GM21390 (cell line): Measurements from ENCODE around the gene XRCC3.

Experiments used
- ATAC-seq: cut with Tn5 transposase; IDR thresholded peaks from one replicate; pipeline ENCODE4 v1.9.1; 2021; ENCODE audit not compliant: unreplicated experiment

XRCC3 gene

GRCh38 chr14:103696070-103696402 is 19.2 kb downstream of the XRCC3 start:
- ATAC-seq: no peak

GRCh38 chr14:103695296-103696069 is 19.8 kb downstream of the XRCC3 start:
- no peak for ATAC-seq

DNA sequence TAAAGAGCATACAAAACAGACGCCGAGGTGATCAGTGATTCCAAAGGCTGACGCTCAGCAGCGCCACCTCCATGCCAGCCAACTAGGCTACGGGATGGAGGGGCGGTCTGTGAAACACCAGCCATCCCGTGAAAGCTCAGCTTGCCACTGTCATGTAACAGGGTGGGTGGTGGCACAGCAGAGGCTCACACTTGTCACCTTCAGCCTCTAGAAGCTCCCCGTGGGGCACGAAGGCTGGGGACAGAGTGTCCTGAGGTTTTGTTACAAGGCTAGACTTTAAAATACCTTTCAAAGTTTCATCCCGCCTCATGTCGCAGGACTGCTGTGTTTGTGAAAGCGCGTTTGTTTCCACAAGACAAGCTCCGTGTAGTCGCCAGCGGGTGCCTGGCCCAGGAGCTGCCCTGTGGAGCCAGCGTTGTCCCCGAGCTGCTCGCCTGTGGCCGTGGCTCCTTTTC is 20.7 kb downstream of the XRCC3 start:
- no peak for ATAC-seq

DNA sequence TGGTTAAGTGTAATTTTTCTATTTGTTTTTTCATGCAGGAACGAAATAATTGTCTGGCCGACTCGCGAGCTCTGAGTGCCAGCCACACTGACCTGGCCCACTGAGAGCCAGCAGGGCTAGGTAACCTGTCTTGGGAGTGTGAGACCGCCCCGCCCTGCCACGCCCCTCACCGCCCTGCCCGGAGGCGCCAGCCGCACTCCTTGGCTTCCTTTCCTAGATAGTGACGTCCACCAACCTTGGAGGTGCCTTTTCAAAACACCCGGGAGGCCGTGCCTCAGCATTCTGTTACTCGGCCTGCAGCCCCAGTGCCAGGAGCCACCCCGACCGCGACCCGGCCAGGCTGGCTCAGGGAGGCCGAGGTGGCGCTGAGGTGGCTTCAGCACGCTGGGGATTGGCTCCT is 21.7 kb downstream of the XRCC3 start:
- no peak for ATAC-seq

GRCh38 chr14:103692871-103693270 is 22.4 kb downstream of the XRCC3 start:
- no peak for ATAC-seq

GRCh38 chr14:103692159-103692558 is 23.1 kb downstream of the XRCC3 start:
- peak; percentile 18 for ATAC-seq

GRCh38 chr14:103691655-103692054 is 23.6 kb downstream of the XRCC3 start:
- peak; percentile 65 for ATAC-seq

DNA sequence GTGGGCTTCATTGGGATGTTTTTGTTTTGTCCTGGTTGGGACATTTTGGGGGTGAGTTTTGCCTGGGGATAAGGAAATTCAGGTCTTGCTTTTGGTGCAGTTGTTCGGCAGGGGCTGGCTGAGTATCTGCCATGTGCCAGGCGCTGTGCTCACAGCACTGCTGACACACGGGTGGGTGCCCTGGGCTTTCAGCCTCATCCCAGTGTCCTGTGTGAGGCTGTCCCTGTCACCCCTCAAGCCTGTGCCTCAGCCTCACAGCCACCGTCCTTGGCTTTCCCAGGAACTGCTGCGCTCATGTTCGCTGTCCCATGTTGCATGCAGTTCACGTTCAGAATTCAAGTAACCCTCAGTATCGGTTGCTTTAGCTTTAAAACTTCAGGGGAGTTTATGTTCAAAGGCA is 24.9 kb downstream of the XRCC3 start:
- no peak for ATAC-seq

GRCh38 chr14:103688906-103689902 is 26.0 kb downstream of the XRCC3 start:
- ATAC-seq: peak; percentile 58

DNA sequence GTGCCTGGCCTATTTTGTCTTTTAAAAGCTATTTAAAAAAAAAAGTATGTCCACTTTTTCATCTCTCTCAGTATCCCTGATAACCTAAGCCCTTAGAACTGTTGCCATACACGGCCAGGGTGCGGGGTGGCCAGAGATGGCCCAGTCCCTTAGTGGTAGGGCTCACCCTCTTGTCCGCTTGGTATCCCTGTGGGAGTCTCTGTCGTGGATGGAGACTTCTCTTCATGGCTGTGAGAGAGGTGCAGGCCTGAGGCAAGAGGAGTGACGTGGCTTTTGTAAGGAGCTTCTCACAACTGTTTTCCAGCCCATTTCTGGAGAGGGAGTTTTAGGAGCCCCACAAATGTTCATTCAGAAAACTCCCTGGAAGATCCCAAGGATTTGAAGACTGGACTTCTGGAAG is 26.8 kb downstream of the XRCC3 start:
- no peak for ATAC-seq

DNA sequence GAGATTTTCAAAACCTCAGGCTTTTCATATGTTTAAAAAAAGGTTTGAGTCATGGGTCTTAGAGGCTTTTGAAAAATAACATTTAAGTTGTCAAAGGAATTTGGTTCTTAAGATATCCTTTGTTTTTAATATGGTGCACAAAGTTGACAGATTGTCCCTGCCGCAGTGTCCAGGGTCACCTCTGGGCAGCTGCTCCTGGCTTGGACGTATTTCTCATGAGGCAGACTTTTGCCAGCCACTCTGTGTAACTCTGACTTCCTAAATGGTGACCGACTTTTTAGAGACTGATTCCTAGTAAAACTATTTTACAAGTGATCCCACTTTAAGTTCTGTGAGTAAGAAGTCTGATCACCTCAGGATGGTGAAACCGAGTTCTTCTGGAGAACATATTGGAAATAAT is 27.5 kb downstream of the XRCC3 start:
- no peak for ATAC-seq

- ATAC-seq: no peak
These were observed 28.3 kb downstream of the XRCC3 start for GRCh38 chr14:103686831-103687485.

- ATAC-seq: no peak
These were observed 29.7 kb downstream of the XRCC3 start for GRCh38 chr14:103685276-103686211.

DNA sequence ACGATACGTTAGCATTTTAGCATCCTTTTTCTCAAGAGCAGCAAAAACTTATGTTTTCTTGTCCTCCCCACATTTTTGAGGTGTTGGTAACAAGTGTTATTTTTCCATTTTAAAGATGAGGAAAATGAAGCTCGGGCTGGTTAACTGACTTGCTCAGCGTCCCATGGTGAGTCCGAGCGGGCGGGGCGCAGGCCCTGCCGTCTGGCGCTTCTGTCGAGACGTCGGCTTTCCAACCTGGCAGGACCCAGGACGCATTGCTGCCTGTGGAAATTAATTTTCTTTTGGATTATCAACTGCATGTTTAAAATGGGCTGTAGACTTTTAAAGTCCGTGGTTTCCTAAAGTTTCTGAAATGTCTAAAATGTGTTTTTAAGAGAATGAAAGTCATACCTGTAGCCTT is 30.4 kb downstream of the XRCC3 start:
- ATAC-seq: no peak

DNA sequence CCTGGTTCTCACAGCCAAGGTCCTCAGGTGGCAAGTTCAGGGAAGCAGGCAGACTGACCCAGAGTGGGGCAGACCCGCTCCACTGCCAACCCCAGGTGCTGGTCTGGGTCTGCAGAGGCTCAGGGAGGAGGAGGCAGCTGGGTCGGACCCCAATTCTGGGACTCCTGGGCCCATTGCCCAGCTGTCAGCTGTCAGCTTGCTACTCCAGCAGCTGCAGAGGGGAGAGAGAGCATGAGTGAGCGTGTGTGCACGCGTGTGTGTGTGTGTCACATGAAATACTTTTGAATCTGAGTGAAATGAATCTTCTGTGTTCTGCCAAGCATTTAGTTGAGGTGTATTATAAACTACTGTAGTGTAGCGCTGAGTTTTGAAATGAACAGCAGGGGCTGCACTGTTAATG is 30.8 kb downstream of the XRCC3 start:
- no peak for ATAC-seq

GRCh38 chr14:103683139-103683538 is 32.1 kb downstream of the XRCC3 start:
- ATAC-seq: no peak

DNA sequence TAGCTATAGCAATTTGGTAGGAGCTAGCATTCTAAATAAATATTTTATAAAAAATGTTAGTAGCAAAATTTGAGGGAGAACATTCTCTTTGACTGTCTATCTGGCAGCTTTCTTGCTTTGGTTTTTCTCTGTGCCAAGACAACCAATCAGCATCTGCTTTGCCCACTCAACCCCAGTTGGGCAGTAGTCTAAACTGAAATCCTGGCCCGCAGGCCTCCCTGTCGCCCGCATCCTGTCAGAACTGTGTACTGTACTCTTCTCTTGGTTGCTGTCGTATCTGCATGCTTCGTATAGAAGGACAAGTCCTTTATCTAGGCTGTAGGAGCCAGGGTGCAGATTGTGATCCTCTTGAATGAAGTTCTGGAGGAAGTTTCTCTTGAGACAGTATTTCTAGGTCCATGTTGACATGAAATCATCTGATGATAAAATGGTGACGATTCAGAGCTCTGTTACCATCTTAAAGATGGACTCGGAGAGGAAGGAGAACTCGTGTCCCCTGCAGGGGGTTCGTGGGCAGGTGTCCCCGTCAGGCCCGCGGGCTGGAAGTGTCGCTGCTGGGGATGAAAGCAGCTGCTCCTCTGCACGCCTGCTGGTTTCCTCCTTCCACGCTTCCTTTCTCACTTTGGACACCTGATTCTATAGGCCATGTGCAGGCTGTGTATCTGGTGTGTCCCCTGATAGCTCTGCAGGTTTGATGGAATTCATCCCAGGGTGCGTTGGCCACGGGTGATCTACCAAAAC is 34.6 kb downstream of the XRCC3 start:
- ATAC-seq: no peak

DNA sequence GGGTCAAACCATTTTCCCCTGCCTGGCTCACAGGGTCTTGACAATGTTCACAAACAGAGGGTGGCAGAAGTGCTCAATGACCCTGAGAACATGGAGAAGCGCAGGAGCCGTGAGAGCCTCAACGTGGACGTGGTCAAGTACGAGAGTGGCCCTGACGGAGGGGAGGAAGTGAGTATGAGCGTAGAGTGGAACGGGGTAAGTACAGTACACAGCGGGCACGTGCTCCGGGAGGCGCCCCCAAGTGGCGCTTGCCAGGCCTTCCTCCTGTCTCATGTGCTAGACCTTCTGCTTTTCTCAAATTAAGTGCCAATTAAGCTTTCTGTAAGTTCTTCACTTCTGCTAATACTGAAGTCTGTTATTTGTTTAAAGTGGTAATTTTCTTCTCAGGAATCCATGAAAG is 35.9 kb downstream of the XRCC3 start:
- ATAC-seq: peak; percentile 72

GRCh38 chr14:103676881-103677675 is 38.2 kb downstream of the XRCC3 start:
- no peak for ATAC-seq
